Measurements from ENCODE around the gene SLC22A1.

- TF ChIP-seq POLR2AphosphoS5 (IDR thresholded peaks at IDR 0.05; ENCODE audit: insufficient read depth, low read depth, low read length) = no peak
- no peak for TF ChIP-seq EZH2 (IDR thresholded peaks at IDR 0.05; ENCODE audit: borderline replicate concordance, low read depth, low read length, severe bottlenecking)
- TF ChIP-seq CTCF (IDR thresholded peaks at IDR 0.05; ENCODE audit: extremely low read depth in 1 of 2, insufficient read depth in 1 of 2, low read depth in 1 of 2, low read length in 2 of 2) = no peak
- TF ChIP-seq JUN (IDR thresholded peaks at IDR 0.05; ENCODE audit: borderline replicate concordance, insufficient read depth, insufficient read length, low read depth) = no peak
- TF ChIP-seq POLR2A (IDR thresholded peaks at IDR 0.05; ENCODE audit: low read depth, low read length) = no peak
- TF ChIP-seq MYC (IDR thresholded peaks at IDR 0.05; ENCODE audit: low read depth, low read length) = no peak
- TF ChIP-seq FOS (IDR thresholded peaks at IDR 0.05; ENCODE audit: borderline replicate concordance, insufficient read depth, low read length) = no peak
- no peak for TF ChIP-seq MAX (IDR thresholded peaks at IDR 0.05; ENCODE audit: insufficient read depth, insufficient read length)
- no peak for TF ChIP-seq GATA2 (IDR thresholded peaks at IDR 0.05; ENCODE audit: insufficient read depth, insufficient read length, low read depth, low read length)
Measured at GRCh38 chr6:160116411-160116810, 5.2 kb upstream of the SLC22A1 start.

All from endothelial cell of umbilical vein (primary cell).